Measurements from ENCODE around the gene GPR45. TPM values are rescaled to one million over a fixed set of nuclear protein-coding genes. Genes with fewer than 3 reads are reported as not detected.

The GPR45 gene
- total and polyA plus RNA-seq, 2 experiments from 2014 or later: not detected

GRCh38 chr2:105262651-105263091 is 21.1 kb downstream of the GPR45 start:
- Histone ChIP-seq H3K27me3 (no peaks in the 10 kb centered on the region), H3K4me3 (no peak overlapping the region), H3K27ac (no peak overlapping the region), H3K36me3 (peaks cover 3% of the 10 kb centered on the region), H3K9me3 (ENCODE audit: low read depth) (no peaks in the 10 kb centered on the region), H3K4me1 (ENCODE audit: low read depth) (no peaks in the 10 kb centered on the region)
- no peak for TF ChIP-seq CTCF (IDR thresholded peaks at IDR 0.05; ENCODE audit: low read depth, low read length)
- no peak for DNase-seq (ENCODE audit: low read depth in 1 of 2, low spot score in 1 of 2)

DNA sequence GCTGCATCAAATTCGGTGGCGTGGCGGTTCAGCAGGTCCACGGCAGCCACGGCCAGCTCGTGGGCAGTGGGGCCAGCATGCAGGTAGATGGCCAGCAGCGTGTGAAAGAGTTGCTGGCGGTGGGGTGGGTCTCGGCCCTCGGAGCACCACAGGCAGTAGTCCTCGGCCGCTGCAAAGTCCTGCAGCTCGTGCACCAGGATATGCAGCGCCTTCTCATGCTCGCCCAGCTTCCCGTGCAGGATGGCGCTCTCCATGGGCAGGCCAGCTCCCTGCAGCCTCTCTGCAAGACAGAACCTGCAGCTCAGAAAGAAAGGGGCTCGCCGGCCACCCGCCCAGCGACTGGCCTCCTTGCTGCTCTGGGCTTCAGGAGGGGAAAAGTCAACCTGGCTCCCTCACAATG is 27.9 kb downstream of the GPR45 start:
- no peaks in the 10 kb centered on the region for H3K9me3 ChIP-seq (ENCODE audit: low read depth)

GRCh38 chr2:105271393-105272045 is 30.0 kb downstream of the GPR45 start:
- Histone ChIP-seq H3K9me3 (ENCODE audit: low read depth) (no peaks in the 10 kb centered on the region), H3K36me3 (peaks cover 32% of the 10 kb centered on the region), H3K27me3 (no peaks in the 10 kb centered on the region), H3K4me1 (ENCODE audit: low read depth) (no peaks in the 10 kb centered on the region), H3K27ac (no peak overlapping the region), H3K4me3 (no peak overlapping the region)
- DNase-seq (ENCODE audit: low read depth in 1 of 2, low spot score in 1 of 2): no peak
- no peak for TF ChIP-seq CTCF (IDR thresholded peaks at IDR 0.05; ENCODE audit: low read depth, low read length)

More for the DNA sequence above, 27.9 kb downstream of the GPR45 start:
- Histone ChIP-seq H3K36me3 (peaks cover 26% of the 10 kb centered on the region), H3K4me1 (ENCODE audit: low read depth) (no peaks in the 10 kb centered on the region), H3K4me3 (no peak overlapping the region), H3K27ac (no peak overlapping the region), H3K27me3 (no peaks in the 10 kb centered on the region)
- no peak for DNase-seq (ENCODE audit: low read depth in 1 of 2, low spot score in 1 of 2)
- no peak for TF ChIP-seq CTCF (IDR thresholded peaks at IDR 0.05; ENCODE audit: low read depth, low read length)

- H3K27me3 ChIP-seq: no peaks in the 10 kb centered on the region
- no peak overlapping the region for H3K27ac ChIP-seq
- no peak for TF ChIP-seq CTCF (IDR thresholded peaks at IDR 0.05; ENCODE audit: low read depth, low read length)
- no peaks in the 10 kb centered on the region for H3K9me3 ChIP-seq (ENCODE audit: low read depth)
- no peak overlapping the region for H3K4me3 ChIP-seq
- H3K4me1 ChIP-seq (ENCODE audit: low read depth): no peaks in the 10 kb centered on the region
- peaks cover 37% of the 10 kb centered on the region for H3K36me3 ChIP-seq
- no peak for DNase-seq (ENCODE audit: low read depth in 1 of 2, low spot score in 1 of 2)
These were observed 30.6 kb downstream of the GPR45 start for GRCh38 chr2:105272176-105272575.

DNA sequence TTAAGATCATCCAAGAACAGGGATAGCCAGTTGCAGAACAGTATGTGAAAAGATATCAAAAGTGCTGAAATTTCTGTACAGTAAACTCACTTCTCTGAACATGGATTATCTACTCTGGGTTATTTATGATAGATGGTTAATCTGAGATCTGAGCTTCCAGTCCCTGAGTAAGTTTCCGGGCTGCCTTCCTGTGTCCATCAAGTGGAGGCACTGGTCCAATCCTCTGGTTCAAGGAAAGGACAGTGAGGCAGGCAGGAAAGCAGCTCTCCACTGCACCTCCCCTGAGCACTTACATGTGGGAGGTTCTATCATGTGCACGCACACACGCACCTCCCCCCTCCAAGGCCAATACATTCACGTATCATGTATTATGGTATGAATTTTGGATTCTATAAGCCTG is 32.5 kb downstream of the GPR45 start:
- Histone ChIP-seq H3K4me1 (ENCODE audit: low read depth) (no peaks in the 10 kb centered on the region), H3K36me3 (peaks cover 29% of the 10 kb centered on the region)
- TF ChIP-seq CTCF (IDR thresholded peaks at IDR 0.05; ENCODE audit: low read depth, low read length): no peak

More for the DNA sequence above, 32.5 kb downstream of the GPR45 start:
- H3K4me3 ChIP-seq: no peak overlapping the region
- H3K27ac ChIP-seq: no peak overlapping the region
- DNase-seq (ENCODE audit: low read depth in 1 of 2, low spot score in 1 of 2): peak in 1 of 2 donors; percentile 78
- H3K9me3 ChIP-seq (ENCODE audit: low read depth): no peaks in the 10 kb centered on the region
- H3K27me3 ChIP-seq: no peaks in the 10 kb centered on the region
